ENCODE results near the gene ULK3. TPM values are rescaled to one million over a fixed set of nuclear protein-coding genes. Genes with fewer than 3 reads are reported as not detected.

ULK3 gene
- total RNA-seq, 1 donor from 2014 or later, result 24.3 TPM

DNA sequence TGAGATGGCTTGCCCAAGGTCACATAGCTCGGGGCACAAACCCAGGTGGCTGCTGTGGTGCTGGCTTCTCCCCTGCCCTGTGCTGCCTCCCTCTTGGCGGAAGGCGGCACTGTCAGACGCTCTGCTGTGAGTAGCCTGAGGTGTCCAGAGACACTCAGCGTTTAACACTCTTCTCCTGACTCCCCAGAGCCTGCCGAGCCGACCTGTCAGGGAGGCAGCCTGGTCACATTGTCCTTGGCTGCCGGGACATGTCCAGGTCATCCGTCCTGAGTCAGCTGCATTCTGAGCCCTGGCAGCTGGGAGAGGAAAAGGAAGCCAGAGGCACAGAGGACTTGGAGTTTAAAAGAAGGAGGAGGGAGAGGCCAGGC lies 25.6 kb downstream of the ULK3 start:
- Mint-ChIP-seq H3K4me3 (ENCODE audit: unreplicated experiment) (no peak overlapping the region), H3K27me3 (ENCODE audit: low read depth) (no peaks in the 10 kb centered on the region), H3K4me1 (ENCODE audit: low read depth) (peaks cover 8% of the 10 kb centered on the region), H3K9me3 (ENCODE audit: low read depth) (no peaks in the 10 kb centered on the region), H3K36me3 (ENCODE audit: low read depth) (no peaks in the 10 kb centered on the region), H3K27ac (ENCODE audit: unreplicated experiment) (no peak overlapping the region)
- no peak for DNase-seq (ENCODE audit: low spot score)
- TF ChIP-seq CTCF (IDR thresholded peaks at IDR 0.05), result peak; percentile 53

DNA sequence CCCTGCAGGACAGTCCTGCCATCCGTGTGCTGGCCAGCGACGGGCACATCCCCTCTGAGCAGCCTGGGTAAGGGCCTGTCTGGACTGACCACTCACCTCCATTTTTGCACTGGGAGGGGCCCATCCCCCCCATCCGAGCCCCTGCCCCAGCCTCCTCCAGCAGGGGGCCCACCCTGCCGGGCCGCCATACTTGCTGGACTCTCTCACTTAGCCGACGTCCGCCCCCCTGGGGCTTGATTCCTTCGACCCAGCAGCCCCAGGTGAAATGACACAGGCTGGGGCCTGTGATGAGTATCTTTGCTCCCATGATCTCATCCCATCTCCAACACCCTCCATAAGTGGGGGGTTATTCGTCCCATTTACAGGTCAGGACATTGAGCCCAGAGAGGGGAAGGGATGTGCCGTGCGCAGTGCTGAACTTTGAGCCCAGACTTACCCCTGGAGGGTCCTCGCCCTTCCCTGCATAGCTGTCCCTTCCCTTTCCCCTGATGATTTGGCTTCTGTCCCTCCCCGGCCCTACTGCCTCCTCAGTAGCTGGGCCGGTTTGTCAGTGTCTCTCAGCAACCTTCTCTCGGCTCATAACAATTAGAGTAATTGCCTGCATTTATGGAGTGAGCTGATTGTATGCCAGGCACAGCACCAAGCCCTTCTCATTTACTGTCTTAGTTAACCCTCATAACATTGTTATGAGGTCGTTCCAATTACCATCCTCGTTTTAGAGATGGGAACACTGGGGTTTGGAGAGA lies 26.2 kb downstream of the ULK3 start:
- no peak overlapping the region for H3K27ac Mint-ChIP-seq (ENCODE audit: unreplicated experiment)
- H3K4me1 Mint-ChIP-seq (ENCODE audit: low read depth), result peaks cover 8% of the 10 kb centered on the region
- H3K9me3 Mint-ChIP-seq (ENCODE audit: low read depth), result no peaks in the 10 kb centered on the region
- no peaks in the 10 kb centered on the region for H3K36me3 Mint-ChIP-seq (ENCODE audit: low read depth)
- no peak overlapping the region for H3K4me3 Mint-ChIP-seq (ENCODE audit: unreplicated experiment)
- TF ChIP-seq CTCF (IDR thresholded peaks at IDR 0.05), result no peak
- no peaks in the 10 kb centered on the region for H3K27me3 Mint-ChIP-seq (ENCODE audit: low read depth)
- no peak for DNase-seq (ENCODE audit: low spot score)

DNA sequence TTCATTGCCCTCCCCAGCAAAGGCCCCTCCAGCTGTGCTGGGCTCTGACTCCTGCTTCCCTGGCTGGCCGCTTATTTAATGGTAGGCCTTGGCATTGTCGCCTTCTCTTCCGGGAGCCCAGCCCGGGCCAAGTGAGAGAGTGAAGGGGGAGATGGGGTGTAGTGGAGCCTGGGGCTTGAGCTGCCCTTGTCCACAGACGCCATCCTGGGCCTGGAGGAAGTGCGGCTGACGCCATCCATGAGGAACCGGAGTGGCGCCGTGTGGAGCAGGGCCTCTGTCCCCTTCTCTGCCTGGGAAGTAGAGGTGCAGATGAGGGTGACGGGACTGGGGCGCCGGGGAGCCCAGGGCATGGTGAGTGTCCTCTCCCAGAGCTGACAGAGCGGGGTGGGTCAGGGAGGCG lies 27.0 kb downstream of the ULK3 start:
- H3K4me3 Mint-ChIP-seq (ENCODE audit: unreplicated experiment), result no peak overlapping the region
- no peaks in the 10 kb centered on the region for H3K36me3 Mint-ChIP-seq (ENCODE audit: low read depth)
- no peak overlapping the region for H3K27ac Mint-ChIP-seq (ENCODE audit: unreplicated experiment)
- H3K4me1 Mint-ChIP-seq (ENCODE audit: low read depth), result peaks cover 8% of the 10 kb centered on the region
- TF ChIP-seq CTCF (IDR thresholded peaks at IDR 0.05), result no peak
- H3K9me3 Mint-ChIP-seq (ENCODE audit: low read depth), result no peaks in the 10 kb centered on the region
- no peak for DNase-seq (ENCODE audit: low spot score)
- no peaks in the 10 kb centered on the region for H3K27me3 Mint-ChIP-seq (ENCODE audit: low read depth)

GRCh38 chr15:74815121-74815934 lies 27.6 kb downstream of the ULK3 start:
- H3K36me3 Mint-ChIP-seq (ENCODE audit: low read depth), result no peaks in the 10 kb centered on the region
- DNase-seq (ENCODE audit: low spot score), result no peak
- H3K27me3 Mint-ChIP-seq (ENCODE audit: low read depth), result no peaks in the 10 kb centered on the region
- peaks cover 8% of the 10 kb centered on the region for H3K4me1 Mint-ChIP-seq (ENCODE audit: low read depth)
- no peaks in the 10 kb centered on the region for H3K9me3 Mint-ChIP-seq (ENCODE audit: low read depth)
- H3K27ac Mint-ChIP-seq (ENCODE audit: unreplicated experiment), result peak overlapping the region; percentile 50
- no peak for TF ChIP-seq CTCF (IDR thresholded peaks at IDR 0.05)
- no peak overlapping the region for H3K4me3 Mint-ChIP-seq (ENCODE audit: unreplicated experiment)

- no peak within 1 kb of the TSS for H3K27ac Mint-ChIP-seq (ENCODE audit: unreplicated experiment)
- no peaks in the 10 kb centered on the region for H3K27me3 Mint-ChIP-seq (ENCODE audit: low read depth)
- H3K4me3 Mint-ChIP-seq (ENCODE audit: unreplicated experiment), result no peak within 1 kb of the TSS
- no peaks in the 10 kb centered on the region for H3K36me3 Mint-ChIP-seq (ENCODE audit: low read depth)
- no peaks in the 10 kb centered on the region for H3K9me3 Mint-ChIP-seq (ENCODE audit: low read depth)
- TF ChIP-seq CTCF (IDR thresholded peaks at IDR 0.05), result no peak
- H3K4me1 Mint-ChIP-seq (ENCODE audit: low read depth), result peaks cover 29% of the 10 kb centered on the region
- no peak for DNase-seq (ENCODE audit: low spot score)
Measured at GRCh38 chr15:74812533-74812932, 30.4 kb downstream of the ULK3 start, which contains the start of gene LMAN1L. TSS of gene LMAN1L (plus strand) at chr15:74812835. CDS start at chr15:74812855, 20 bp downstream.

Measured in chondrocyte (in vitro differentiated cells).